Measurements from ENCODE around the gene AOPEP. TPM values are rescaled to one million over a fixed set of nuclear protein-coding genes. Genes with fewer than 3 reads are reported as not detected.
A peak's percentile ranks its signal among the peaks of the same experiment; 100 is the strongest.

Gene AOPEP
- total RNA-seq, 2 donors from 2014 or later = 12.4 to 12.9 TPM

GRCh38 chr9:95111716-95112115, 385.2 kb downstream of the AOPEP start:
- no peaks in the 10 kb centered on the region for H3K4me1 Mint-ChIP-seq
- H3K27ac Mint-ChIP-seq = no peak overlapping the region
- DNase-seq (no peak), ATAC-seq (no peak)
- H3K36me3 Mint-ChIP-seq (ENCODE audit: low read depth) = no peaks in the 10 kb centered on the region
- H3K9me3 ChIP-seq (ENCODE audit: control insufficient read depth, low read length, poor library complexity, severe bottlenecking) = no peaks in the 10 kb centered on the region
- H3K27me3 Mint-ChIP-seq = no peaks in the 10 kb centered on the region
- no peak overlapping the region for H3K4me3 Mint-ChIP-seq

GRCh38 chr9:95112436-95113280, 386.2 kb downstream of the AOPEP start:
- no peaks in the 10 kb centered on the region for H3K9me3 ChIP-seq (ENCODE audit: control insufficient read depth, low read length, poor library complexity, severe bottlenecking)
- no peak overlapping the region for H3K4me3 Mint-ChIP-seq
- no peak for ATAC-seq
- no peaks in the 10 kb centered on the region for H3K36me3 Mint-ChIP-seq (ENCODE audit: low read depth)
- no peaks in the 10 kb centered on the region for H3K27me3 Mint-ChIP-seq
- DNase-seq = no peak
- H3K4me1 Mint-ChIP-seq = no peaks in the 10 kb centered on the region
- H3K27ac Mint-ChIP-seq = no peak overlapping the region

- ATAC-seq = no peak
- no peak overlapping the region for H3K4me3 Mint-ChIP-seq
Observed at GRCh38 chr9:95115104-95115503, 388.6 kb downstream of the AOPEP start.

GRCh38 chr9:95116002-95116807, 389.7 kb downstream of the AOPEP start:
- no peaks in the 10 kb centered on the region for H3K36me3 Mint-ChIP-seq (ENCODE audit: low read depth)
- no peaks in the 10 kb centered on the region for H3K4me1 Mint-ChIP-seq
- no peak overlapping the region for H3K27ac Mint-ChIP-seq
- no peaks in the 10 kb centered on the region for H3K9me3 ChIP-seq (ENCODE audit: control insufficient read depth, low read length, poor library complexity, severe bottlenecking)
- no peaks in the 10 kb centered on the region for H3K27me3 Mint-ChIP-seq
- no peak overlapping the region for H3K4me3 Mint-ChIP-seq
- no peak for DNase-seq
- ATAC-seq = no peak

More at GRCh38 chr9:95115104-95115503, 388.6 kb downstream of the AOPEP start:
- DNase-seq = no peak
- Mint-ChIP-seq H3K27ac (no peak overlapping the region), H3K27me3 (no peaks in the 10 kb centered on the region), H3K4me1 (no peaks in the 10 kb centered on the region), H3K36me3 (ENCODE audit: low read depth) (no peaks in the 10 kb centered on the region)
- H3K9me3 ChIP-seq (ENCODE audit: control insufficient read depth, low read length, poor library complexity, severe bottlenecking) = no peaks in the 10 kb centered on the region

- Mint-ChIP-seq H3K27ac (no peak overlapping the region), H3K36me3 (ENCODE audit: low read depth) (no peaks in the 10 kb centered on the region), H3K27me3 (no peaks in the 10 kb centered on the region), H3K4me1 (no peaks in the 10 kb centered on the region), H3K4me3 (no peak overlapping the region)
- ATAC-seq (no peak), DNase-seq (no peak)
- no peaks in the 10 kb centered on the region for H3K9me3 ChIP-seq (ENCODE audit: control insufficient read depth, low read length, poor library complexity, severe bottlenecking)
Observed at GRCh38 chr9:95116808-95117204, 390.3 kb downstream of the AOPEP start.

- Mint-ChIP-seq H3K36me3 (ENCODE audit: low read depth) (no peaks in the 10 kb centered on the region), H3K4me1 (no peaks in the 10 kb centered on the region)
- no peak for ATAC-seq
Observed at GRCh38 chr9:95118596-95118995, 392.1 kb downstream of the AOPEP start.

GRCh38 chr9:95120781-95121370, 394.4 kb downstream of the AOPEP start:
- ATAC-seq = no peak
- H3K4me3 Mint-ChIP-seq = no peak overlapping the region
- H3K27me3 Mint-ChIP-seq = no peaks in the 10 kb centered on the region
- H3K36me3 Mint-ChIP-seq (ENCODE audit: low read depth) = no peaks in the 10 kb centered on the region
- DNase-seq = no peak
- H3K9me3 ChIP-seq (ENCODE audit: control insufficient read depth, low read length, poor library complexity, severe bottlenecking) = no peaks in the 10 kb centered on the region
- H3K4me1 Mint-ChIP-seq = no peaks in the 10 kb centered on the region
- no peak overlapping the region for H3K27ac Mint-ChIP-seq

More at GRCh38 chr9:95118596-95118995, 392.1 kb downstream of the AOPEP start:
- Mint-ChIP-seq H3K27me3 (no peaks in the 10 kb centered on the region), H3K4me3 (no peak overlapping the region), H3K27ac (no peak overlapping the region)
- DNase-seq = no peak
- H3K9me3 ChIP-seq (ENCODE audit: control insufficient read depth, low read length, poor library complexity, severe bottlenecking) = no peaks in the 10 kb centered on the region

- Mint-ChIP-seq H3K4me3 (no peak overlapping the region), H3K4me1 (no peaks in the 10 kb centered on the region), H3K27ac (no peak overlapping the region), H3K36me3 (ENCODE audit: low read depth) (no peaks in the 10 kb centered on the region), H3K27me3 (peaks cover 2% of the 10 kb centered on the region)
- no peaks in the 10 kb centered on the region for H3K9me3 ChIP-seq (ENCODE audit: control insufficient read depth, low read length, poor library complexity, severe bottlenecking)
- ATAC-seq = no peak
- DNase-seq = no peak
Observed at GRCh38 chr9:95124582-95125367, 398.3 kb downstream of the AOPEP start.

GRCh38 chr9:95125652-95126051, 399.2 kb downstream of the AOPEP start:
- H3K9me3 ChIP-seq (ENCODE audit: control insufficient read depth, low read length, poor library complexity, severe bottlenecking) = no peaks in the 10 kb centered on the region
- Mint-ChIP-seq H3K4me1 (no peaks in the 10 kb centered on the region), H3K36me3 (ENCODE audit: low read depth) (no peaks in the 10 kb centered on the region), H3K27me3 (peaks cover 4% of the 10 kb centered on the region), H3K27ac (no peak overlapping the region), H3K4me3 (no peak overlapping the region)
- ATAC-seq (no peak), DNase-seq (no peak)

- Mint-ChIP-seq H3K27me3 (peaks cover 4% of the 10 kb centered on the region), H3K4me1 (peaks cover 3% of the 10 kb centered on the region), H3K4me3 (no peak overlapping the region), H3K36me3 (ENCODE audit: low read depth) (no peaks in the 10 kb centered on the region), H3K27ac (no peak overlapping the region)
- DNase-seq (no peak), ATAC-seq (no peak)
- no peaks in the 10 kb centered on the region for H3K9me3 ChIP-seq (ENCODE audit: control insufficient read depth, low read length, poor library complexity, severe bottlenecking)
Observed at GRCh38 chr9:95126739-95127138, 400.2 kb downstream of the AOPEP start.

GRCh38 chr9:95127249-95128176, 401.0 kb downstream of the AOPEP start:
- Mint-ChIP-seq H3K27me3 (peaks cover 4% of the 10 kb centered on the region), H3K36me3 (ENCODE audit: low read depth) (no peaks in the 10 kb centered on the region), H3K27ac (no peak overlapping the region), H3K4me3 (no peak overlapping the region), H3K4me1 (peaks cover 3% of the 10 kb centered on the region)
- ATAC-seq = peak; percentile 95
- H3K9me3 ChIP-seq (ENCODE audit: control insufficient read depth, low read length, poor library complexity, severe bottlenecking) = no peaks in the 10 kb centered on the region
- peak; percentile 45 to 66 (median 54) for DNase-seq

GRCh38 chr9:95128177-95128524, 401.7 kb downstream of the AOPEP start:
- H3K4me1 Mint-ChIP-seq = peaks cover 3% of the 10 kb centered on the region

More at GRCh38 chr9:95128177-95128524, 401.7 kb downstream of the AOPEP start:
- peaks cover 4% of the 10 kb centered on the region for H3K27me3 Mint-ChIP-seq
- DNase-seq = no peak
- no peak overlapping the region for H3K27ac Mint-ChIP-seq
- no peaks in the 10 kb centered on the region for H3K36me3 Mint-ChIP-seq (ENCODE audit: low read depth)
- no peaks in the 10 kb centered on the region for H3K9me3 ChIP-seq (ENCODE audit: control insufficient read depth, low read length, poor library complexity, severe bottlenecking)
- no peak for ATAC-seq
- H3K4me3 Mint-ChIP-seq = no peak overlapping the region

Measured in T-helper 17 cell (primary cell).